AG04449 (cell line): ENCODE measurements around the gene CHD2.
"Not testable (repeated sequence)": the region's sequence is repeated elsewhere in the genome, so short reads cannot be mapped to it uniquely, and the experiment has no call there.

ENCODE experiments used
- CTCF ChIA-PET: fragments of 350-600 bp; formaldehyde crosslinking; extraction: SDS; loops from one replicate; lab custom pipeline; 2021; ENCODE audit warnings: antibody characterized with exemption; lab: Yijun Ruan, JAX
- POLR2A ChIA-PET: fragments of 400-600, 350-600 bp; formaldehyde crosslinking; extraction: SDS; loops from one replicate; lab custom pipeline; 2020; ENCODE audit warnings: antibody characterized with exemption, inconsistent platforms; lab: Yijun Ruan, JAX
- DNase-seq: peaks from one replicate; pipeline ENCODE4 v3.0.0-alpha.2; 2010; ENCODE audit warnings: low read depth, low spot score
- H3K4me3 ChIP-seq: 2 replicates; pipeline ENCODE4 v1.5.1; 2011; ENCODE audit warnings: low read depth, mild to moderate bottlenecking, control low read depth, low read length
- CTCF ChIP-seq: IDR thresholded peaks from one replicate; pipeline ENCODE4 v1.5.1; 2011; ENCODE audit warnings: mild to moderate bottlenecking, moderate library complexity, low read length, control low read depth, inconsistent platforms; ENCODE audit not compliant: insufficient read depth; ENCODE audit errors: missing control alignments

CHD2 gene

GRCh38 chr15:92915766-92916435 lies 15.8 kb downstream of the CHD2 start:
- no peak overlapping the region for H3K4me3 ChIP-seq
- ChIA-PET CTCF (interaction anchor here (1.2 to 8.6 kb wide), 7 partner anchors 10 to 119 kb away, joined by 3 to 118 read pairs (median 51); no protein-coding TSS in a partner anchor), POLR2A (interaction anchor here (0.6 to 1.8 kb wide), 5 partner anchors 9 to 138 kb away, joined by 3 to 5 read pairs (median 4); no protein-coding TSS in a partner anchor)
- TF ChIP-seq CTCF, result no peak
- no peak for DNase-seq

GRCh38 chr15:92917598-92918407 lies 17.7 kb downstream of the CHD2 start:
- H3K4me3 ChIP-seq, result no peak overlapping the region
- peak; percentile 64 for TF ChIP-seq CTCF
- CTCF ChIA-PET, result interaction anchor here (0.6 to 8.6 kb wide), 17 partner anchors 9 to 129 kb away, joined by 3 to 118 read pairs (median 5); partner anchors contain the start of gene CHD2
- POLR2A ChIA-PET, result interaction anchor here (0.6 to 1.4 kb wide), 7 partner anchors 9 to 116 kb away, joined by 3 to 7 read pairs (median 3); no protein-coding TSS in a partner anchor
- DNase-seq, result peak; percentile 54

- DNase-seq, POLR2A ChIA-PET, H3K4me3 ChIP-seq: not testable (repeated sequence)
- CTCF ChIA-PET, result interaction anchor here (0.7 to 8.6 kb wide), 11 partner anchors 8 to 130 kb away, joined by 3 to 118 read pairs (median 7); no protein-coding TSS in a partner anchor
Measured at GRCh38 chr15:92918881-92919280, 18.8 kb downstream of the CHD2 start.

GRCh38 chr15:92920595-92921161 lies 20.6 kb downstream of the CHD2 start:
- no peak for TF ChIP-seq CTCF
- POLR2A ChIA-PET, result interaction anchor here (0.8 to 2.0 kb wide), 6 partner anchors 10 to 119 kb away, joined by 4 to 10 read pairs (median 4); partner anchors contain the start of gene CHD2
- no peak for DNase-seq
- H3K4me3 ChIP-seq, result no peak overlapping the region
- CTCF ChIA-PET, result interaction anchor here (0.8 to 11.8 kb wide), 7 partner anchors 10 to 124 kb away, joined by 3 to 96 read pairs (median 5); no protein-coding TSS in a partner anchor

- TF ChIP-seq CTCF, result no peak
- ChIA-PET POLR2A (interaction anchor here (0.8 to 2.0 kb wide), 7 partner anchors 9 to 120 kb away, joined by 4 to 10 read pairs (median 4); partner anchors contain the start of gene CHD2), CTCF (interaction anchor here (0.6 to 11.8 kb wide), 11 partner anchors 8 to 125 kb away, joined by 3 to 96 read pairs (median 4); no protein-coding TSS in a partner anchor)
- no peak for DNase-seq
- H3K4me3 ChIP-seq, result no peak overlapping the region
Measured at GRCh38 chr15:92921215-92922131, 21.3 kb downstream of the CHD2 start.
